CD14-positive monocyte (primary cell): ENCODE measurements around the gene POLD4. TPM values are rescaled to one million over a fixed set of nuclear protein-coding genes. Genes with fewer than 3 reads are reported as not detected.

Experiments used
- DNase-seq, 3 donors: peaks; one replicate each; pipeline ENCODE4 v3.0.0-alpha.2; 2011 to 2022
- H2AFZ ChIP-seq: 2 replicates; pipeline ENCODE4 v1.6.0; 2012; ENCODE audit warnings: mild to moderate bottlenecking, low read depth, low read length, inconsistent platforms; ENCODE audit not compliant: insufficient read depth, poor library complexity, severe bottlenecking
- H3K27ac ChIP-seq, 2 donors: 1 replicate in 1 of 2; 2 replicates in 1 of 2; pipeline ENCODE4 v1.5.1; 2012 to 2013; ENCODE audit warnings: low read length in 2 of 2, control low read depth in 1 of 2, inconsistent platforms in 1 of 2, low read depth in 1 of 2, mild to moderate bottlenecking in 1 of 2
- H3K27me3 ChIP-seq, 2 donors: one replicate each; pipeline versions ENCODE4 v1.6.0 to v1.6.1; 2011 to 2013; ENCODE audit warnings: low read length in 2 of 2; ENCODE audit not compliant: control insufficient read depth in 2 of 2, insufficient read depth in 2 of 2
- H3K36me3 ChIP-seq, 2 donors: replicated peaks in 1 of 2; 1 replicate in 1 of 2; 2 replicates in 1 of 2; pipeline versions ENCODE4 v1.5.1 to v1.6.1; 2012 to 2013; ENCODE audit warnings: low read length in 2 of 2, control low read depth in 1 of 2, inconsistent platforms in 1 of 2, mild to moderate bottlenecking in 1 of 2; ENCODE audit not compliant: insufficient read depth in 2 of 2, control insufficient read depth in 1 of 2
- H3K4me1 ChIP-seq, 2 donors: 1 replicate in 1 of 2; 2 replicates in 1 of 2; pipeline versions ENCODE4 v1.5.1 to v1.6.1; 2012 to 2013; ENCODE audit warnings: low read length in 2 of 2, control low read depth in 1 of 2, inconsistent platforms in 1 of 2, mild to moderate bottlenecking in 1 of 2, moderate library complexity in 1 of 2; ENCODE audit not compliant: insufficient read depth in 2 of 2, control insufficient read depth in 1 of 2
- H3K4me2 ChIP-seq: replicated peaks from 2 replicates; pipeline ENCODE3; 2012; ENCODE audit warnings: low read length, moderate library complexity, mild to moderate bottlenecking; ENCODE audit not compliant: poor library complexity, severe bottlenecking; ENCODE audit errors: extremely low read depth
- H3K4me3 ChIP-seq, 3 experiments: fragments of 200-600 bp in 1 of 3; sonication (generic) in 1 of 3; replicated peaks in 1 of 3; 1 replicate in 2 of 3; 2 replicates in 1 of 3; pipeline ENCODE4 v1.5.1; 2011 to 2013; ENCODE audit warnings: low read length in 3 of 3, mild to moderate bottlenecking in 3 of 3, control low read depth in 2 of 3, low read depth in 2 of 3, inconsistent platforms in 1 of 3, moderate library complexity in 1 of 3
- H3K79me2 ChIP-seq: 2 replicates; pipeline ENCODE4 v1.6.0; 2012; ENCODE audit warnings: mild to moderate bottlenecking, control low read depth, inconsistent platforms, low read length, moderate library complexity; ENCODE audit not compliant: insufficient read depth
- H3K9ac ChIP-seq: 2 replicates; pipeline ENCODE4 v1.6.0; 2017; ENCODE audit warnings: low read length, mild to moderate bottlenecking; ENCODE audit not compliant: insufficient read depth, poor library complexity, severe bottlenecking
- H3K9me3 ChIP-seq, 2 donors: replicated peaks in 1 of 2; 1 replicate in 1 of 2; 2 replicates in 1 of 2; pipeline versions ENCODE4 v1.5.1 to v1.6.1; 2012 to 2013; ENCODE audit warnings: low read length in 2 of 2, control low read depth in 1 of 2; ENCODE audit not compliant: control insufficient read depth in 1 of 2, insufficient read depth in 1 of 2
- H4K20me1 ChIP-seq: 2 replicates; pipeline ENCODE4 v1.6.0; 2012; ENCODE audit warnings: mild to moderate bottlenecking, low read length, control low read depth, moderate library complexity; ENCODE audit not compliant: insufficient read depth
- H3K27ac Mint-ChIP-seq, 7 donors: one replicate each; pipeline ENCODE4 v1.8.0; 2020; ENCODE audit warnings: mild to moderate bottlenecking in 7 of 7, mixed read lengths in 7 of 7, moderate library complexity in 6 of 7, inconsistent platforms in 2 of 7
- H3K27me3 Mint-ChIP-seq, 3 donors: one replicate each; pipeline ENCODE4 v1.8.0; 2021 to 2022; ENCODE audit warnings: low read depth in 3 of 3, mild to moderate bottlenecking in 3 of 3, mixed read lengths in 3 of 3, moderate library complexity in 3 of 3, inconsistent platforms in 1 of 3
- H3K36me3 Mint-ChIP-seq, 2 donors: one replicate each; pipeline ENCODE4 v1.8.0; 2020; ENCODE audit warnings: mixed read lengths in 2 of 2, inconsistent platforms in 1 of 2, mild to moderate bottlenecking in 1 of 2
- H3K4me1 Mint-ChIP-seq: one replicate; pipeline ENCODE4 v1.8.0; 2020; ENCODE audit warnings: mild to moderate bottlenecking, mixed read lengths
- H3K4me3 Mint-ChIP-seq, 2 donors: one replicate each; pipeline ENCODE4 v1.8.0; 2020; ENCODE audit warnings: mild to moderate bottlenecking in 2 of 2, mixed read lengths in 2 of 2, moderate library complexity in 1 of 2
- H3K9me3 Mint-ChIP-seq, 7 donors: one replicate each; pipeline ENCODE4 v1.8.0; 2020 to 2022; ENCODE audit warnings: mixed read lengths in 7 of 7, mild to moderate bottlenecking in 6 of 7, moderate library complexity in 6 of 7, inconsistent platforms in 2 of 7
- CTCF ChIP-seq: fragments of 200-600 bp; IDR thresholded peaks from one replicate; pipeline ENCODE4 v1.8.0; 2022; ENCODE audit warnings: antibody characterized with exemption, mild to moderate bottlenecking
- WGBS: methylation state at CpG from one replicate; pipeline ENCODE4 v1.1.5; 2013; ENCODE audit warnings: missing lambda C conversion rate; ENCODE audit not compliant: insufficient coverage; 5-methylcytosine and 5-hydroxymethylcytosine counted together
- intact Hi-C, 2 donors: fragments of 100-400 bp; cut with micrococcal nuclease; formaldehyde crosslinking; loops; one replicate each; pipeline versions ENCODE4 v1.15.0 to v1.15.1; 2023
- polyA plus RNA-seq, 3 donors: library from polyadenylated mRNA; depleted of rRNA in 1 of 3; unstranded in 2 of 3; stranded (reverse) in 1 of 3; fragments of 300-500 nt in 2 of 3; fragments of >200 nt in 1 of 3; fragmentation: Illumina TruSeq in 2 of 3; gene quantifications; 1 replicate in 2 of 3; 2 replicates in 1 of 3; pipeline ENCODE4 v1.2.3, GENCODE V29; 2012 to 2021

The POLD4 gene
- polyA plus RNA-seq, 3 donors = 157 to 205 (median 176) TPM

- H3K27me3 ChIP-seq = no peaks in the 10 kb centered on the region
- Mint-ChIP-seq H3K4me1 (peaks cover 69% of the 10 kb centered on the region), H3K9me3 (peaks cover 0 to 2% (median 0%) of the 10 kb centered on the region in 7 donors), H3K27me3 (peaks cover 0 to 6% (median 4%) of the 10 kb centered on the region in 3 donors), H3K36me3 (peaks cover 8 to 9% of the 10 kb centered on the region in 2 donors), H3K27ac (peak overlapping the region; percentile 50 to 99 (median 97)), H3K4me3 (no peak overlapping the region)
- H3K27ac ChIP-seq = peak overlapping the region; percentile 86 to 99
- intact Hi-C loops = loop anchor here in 1 of 2 donors (2.0 kb wide), 1 partner anchor 15 kb away; no protein-coding TSS in a partner anchor
- no peak overlapping the region for H3K4me2 ChIP-seq
- no peak for DNase-seq
- H3K4me1 ChIP-seq = peaks cover 74 to 80% of the 10 kb centered on the region in 2 donors
- no peaks in the 10 kb centered on the region for H3K36me3 ChIP-seq
- H4K20me1 ChIP-seq = peaks cover 3% of the 10 kb centered on the region
- WGBS = 100% methylated on average over 1 of the region's 4 CpGs
- no peak for TF ChIP-seq CTCF
- peak overlapping the region; percentile 43 for H3K9ac ChIP-seq
- peak overlapping the region in 1 of 3 experiments; percentile 35 for H3K4me3 ChIP-seq
- no peaks in the 10 kb centered on the region for H3K9me3 ChIP-seq
- no peak overlapping the region for H2AFZ ChIP-seq
- H3K79me2 ChIP-seq = peaks cover 34% of the 10 kb centered on the region
Observed at GRCh38 chr11:67355794-67356386, 2.5 kb upstream of the POLD4 start.

GRCh38 chr11:67355023-67355793 is 1.9 kb upstream of the POLD4 start:
- Mint-ChIP-seq H3K36me3 (peaks cover 8 to 9% of the 10 kb centered on the region in 2 donors), H3K4me3 (no peak overlapping the region), H3K27me3 (peaks cover 0 to 4% (median 2%) of the 10 kb centered on the region in 3 donors), H3K9me3 (peaks cover 0 to 2% (median 0%) of the 10 kb centered on the region in 7 donors), H3K4me1 (peaks cover 70% of the 10 kb centered on the region), H3K27ac (peak overlapping the region; percentile 97 to 100 (median 99))
- H3K79me2 ChIP-seq = peaks cover 34% of the 10 kb centered on the region
- H3K36me3 ChIP-seq = no peaks in the 10 kb centered on the region
- H2AFZ ChIP-seq = no peak overlapping the region
- peaks cover 74 to 81% of the 10 kb centered on the region in 2 donors for H3K4me1 ChIP-seq
- H3K9ac ChIP-seq = peak overlapping the region; percentile 97
- intact Hi-C loops = no loop called here
- 93% methylated on average over 5 of the region's 11 CpGs for WGBS
- DNase-seq = no peak
- H4K20me1 ChIP-seq = peaks cover 8% of the 10 kb centered on the region
- TF ChIP-seq CTCF = no peak
- peak overlapping the region in 1 of 3 experiments; percentile 85 for H3K4me3 ChIP-seq
- H3K27me3 ChIP-seq = no peaks in the 10 kb centered on the region
- peak overlapping the region; percentile 96 to 99 for H3K27ac ChIP-seq
- peak overlapping the region; percentile 75 for H3K4me2 ChIP-seq
- no peaks in the 10 kb centered on the region for H3K9me3 ChIP-seq
